Measurements from ENCODE around the gene TMIGD2. TPM values are rescaled to one million over a fixed set of nuclear protein-coding genes. Genes with fewer than 3 reads are reported as not detected.
"Not testable (repeated sequence)": the region's sequence is repeated elsewhere in the genome, so short reads cannot be mapped to it uniquely, and the experiment has no call there.

TMIGD2 gene
- total RNA-seq, 1 experiment from 2014 or later = not detected

GRCh38 chr19:4274321-4274686 lies 27.9 kb downstream of the TMIGD2 start:
- in situ Hi-C loops (cut with HindIII; ENCODE audit: low sequenced_read_pairs); DNase-seq (ENCODE audit: low spot score): not testable (repeated sequence)

- no peak for DNase-seq (ENCODE audit: low spot score)
- in situ Hi-C loops (cut with HindIII; ENCODE audit: low sequenced_read_pairs) = no loop called here
These were observed 29.3 kb downstream of the TMIGD2 start for GRCh38 chr19:4272894-4273293.

- in situ Hi-C loops (cut with HindIII; ENCODE audit: low sequenced_read_pairs) = no loop called here
- no peak for DNase-seq (ENCODE audit: low spot score)
These were observed 33.3 kb downstream of the TMIGD2 start for GRCh38 chr19:4268816-4269430.

GRCh38 chr19:4267901-4268815 lies 34.0 kb downstream of the TMIGD2 start:
- no peak for DNase-seq (ENCODE audit: low spot score)
- in situ Hi-C loops (cut with HindIII; ENCODE audit: low sequenced_read_pairs) = no loop called here

- in situ Hi-C loops (cut with HindIII; ENCODE audit: low sequenced_read_pairs) = no loop called here
- DNase-seq (ENCODE audit: low spot score) = peak; percentile 49
These were observed 34.9 kb downstream of the TMIGD2 start for GRCh38 chr19:4267101-4267900.

- in situ Hi-C loops (cut with HindIII; ENCODE audit: low sequenced_read_pairs) = no loop called here
- no peak for DNase-seq (ENCODE audit: low spot score)
These were observed 35.8 kb downstream of the TMIGD2 start for GRCh38 chr19:4266253-4267000.

GRCh38 chr19:4264812-4265211 lies 37.4 kb downstream of the TMIGD2 start:
- no peak for DNase-seq (ENCODE audit: low spot score)
- in situ Hi-C loops (cut with HindIII; ENCODE audit: low sequenced_read_pairs) = no loop called here

- in situ Hi-C loops (cut with HindIII; ENCODE audit: low sequenced_read_pairs) = no loop called here
- DNase-seq (ENCODE audit: low spot score) = no peak
These were observed 41.5 kb downstream of the TMIGD2 start for GRCh38 chr19:4260613-4261191.

GRCh38 chr19:4258181-4258580 lies 44.0 kb downstream of the TMIGD2 start:
- no peak for DNase-seq (ENCODE audit: low spot score)
- in situ Hi-C loops (cut with HindIII; ENCODE audit: low sequenced_read_pairs) = no loop called here

- in situ Hi-C loops (cut with HindIII; ENCODE audit: low sequenced_read_pairs) = no loop called here
- no peak for DNase-seq (ENCODE audit: low spot score)
These were observed 45.2 kb downstream of the TMIGD2 start for GRCh38 chr19:4257025-4257424.

- DNase-seq (ENCODE audit: low spot score) = no peak
- in situ Hi-C loops (cut with HindIII; ENCODE audit: low sequenced_read_pairs) = no loop called here
These were observed 45.6 kb downstream of the TMIGD2 start for GRCh38 chr19:4256563-4256962.

- DNase-seq (ENCODE audit: low spot score) = peak; percentile 99
- in situ Hi-C loops (cut with HindIII; ENCODE audit: low sequenced_read_pairs) = no loop called here
These were observed 55.2 kb downstream of the TMIGD2 start, which contains the start of gene YJU2 for GRCh38 chr19:4246767-4247593. Gene YJU2, plus strand, starts transcription at chr19:4247080. Its CDS starts 67 bp downstream, at chr19:4247147.

- DNase-seq (ENCODE audit: low spot score); in situ Hi-C loops (cut with HindIII; ENCODE audit: low sequenced_read_pairs): not testable (repeated sequence)
These were observed 56.3 kb downstream of the TMIGD2 start for GRCh38 chr19:4245938-4246337.

Other genes with a start within 250 kb of the TMIGD2 start
- 12.8 and 13.3 TPM in 2 replicates for gene ZBTB7A, start 235.5 kb downstream of the TMIGD2 start, total RNA-seq (2014; rRNA removed; shearing (Covaris generic))
- 370 and 376 TPM in 2 replicates for gene MAP2K2, start 178.3 kb downstream of the TMIGD2 start, total RNA-seq (2014; rRNA removed; shearing (Covaris generic))
- gene CREB3L3, start 148.8 kb downstream of the TMIGD2 start, total RNA-seq (2014; rRNA removed; shearing (Covaris generic)) = not detected in 2 replicates
- gene SIRT6, start 119.8 kb downstream of the TMIGD2 start, total RNA-seq (2014; rRNA removed; shearing (Covaris generic)) = 17.2 and 21.8 TPM in 2 replicates
- 3.8 and 4.4 TPM in 2 replicates for gene ANKRD24, start 119.7 kb downstream of the TMIGD2 start, total RNA-seq (2014; rRNA removed; shearing (Covaris generic))
- 1.8 and 5.4 TPM in 2 replicates for gene EBI3, start 72.9 kb downstream of the TMIGD2 start, total RNA-seq (2014; rRNA removed; shearing (Covaris generic))
- 36.1 and 40.4 TPM in 2 replicates for gene YJU2, start 55.3 kb downstream of the TMIGD2 start, total RNA-seq (2014; rRNA removed; shearing (Covaris generic))
- gene SHD, start 23.1 kb downstream of the TMIGD2 start, total RNA-seq (2014; rRNA removed; shearing (Covaris generic)) = 0.37 TPM in 1 of 2 replicates, not detected in the other
- 22.9 and 32.9 TPM in 2 replicates for gene FSD1, start 2.2 kb upstream of the TMIGD2 start, total RNA-seq (2014; rRNA removed; shearing (Covaris generic))
- gene STAP2, start 36.4 kb upstream of the TMIGD2 start, total RNA-seq (2014; rRNA removed; shearing (Covaris generic)) = 26.0 and 29.8 TPM in 2 replicates
- 29.5 and 51.3 TPM in 2 replicates for gene MPND, start 41.2 kb upstream of the TMIGD2 start, total RNA-seq (2014; rRNA removed; shearing (Covaris generic))
- 95.8 and 109 TPM in 2 replicates for gene SH3GL1, start 98.2 kb upstream of the TMIGD2 start, total RNA-seq (2014; rRNA removed; shearing (Covaris generic))
- 39.4 and 46.0 TPM in 2 replicates for gene CHAF1A, start 100.3 kb upstream of the TMIGD2 start, total RNA-seq (2014; rRNA removed; shearing (Covaris generic))
- gene UBXN6, start 155.4 kb upstream of the TMIGD2 start, total RNA-seq (2014; rRNA removed; shearing (Covaris generic)) = 59.6 and 72.8 TPM in 2 replicates
- 86.6 and 106 TPM in 2 replicates for gene HDGFL2, start 169.9 kb upstream of the TMIGD2 start, total RNA-seq (2014; rRNA removed; shearing (Covaris generic))
- 0.18 and 0.34 TPM in 2 replicates for gene PLIN4, start 216.1 kb upstream of the TMIGD2 start, total RNA-seq (2014; rRNA removed; shearing (Covaris generic))
- gene PLIN5, start 232.8 kb upstream of the TMIGD2 start, total RNA-seq (2014; rRNA removed; shearing (Covaris generic)) = 3.5 TPM in 1 of 2 replicates, not detected in the other
- 0.25 and 0.41 TPM in 2 replicates for gene LRG1, start 237.6 kb upstream of the TMIGD2 start, total RNA-seq (2014; rRNA removed; shearing (Covaris generic))

All from G401 (cell line).